SK-N-SH treated with all-trans-retinoic acid at 6 μM for 48 hours (cell line): ENCODE results near the gene CD276.

Source experiments
- ATAC-seq: fragments of 200-7000 bp; cut with Tn5 transposase; 3 replicates; pipeline ENCODE4 v1.9.1; 2020; ENCODE audit warnings: mild to moderate bottlenecking, moderate library complexity
- ARNTL ChIP-seq: fragments of 450-650 bp; formaldehyde crosslinking; IDR thresholded peaks from 2 replicates; pipeline ENCODE4 v1.5.0; 2020; ENCODE audit warnings: low read depth, mild to moderate bottlenecking, moderate library complexity, borderline replicate concordance
- BACH2 ChIP-seq: fragments of 250-450 bp; sonication (Bioruptor Pico); IDR thresholded peaks from 2 replicates; pipeline ENCODE4 v1.9.0; 2021; ENCODE audit warnings: mild to moderate bottlenecking, borderline replicate concordance
- CREB5 ChIP-seq: fragments of 250-450 bp; sonication (Bioruptor Pico); IDR thresholded peaks from 2 replicates; pipeline ENCODE4 v1.5.1; 2020; ENCODE audit warnings: low read depth, mild to moderate bottlenecking, moderate library complexity
- CSDC2 ChIP-seq: fragments of 250-450 bp; sonication (Bioruptor Pico); IDR thresholded peaks from 2 replicates; pipeline ENCODE4 v1.5.0; 2020; ENCODE audit warnings: mild to moderate bottlenecking, moderate library complexity
- CSRNP3 ChIP-seq: fragments of 250-450 bp; sonication (Bioruptor Pico); IDR thresholded peaks from 2 replicates; pipeline ENCODE4 v1.5.1; 2021; ENCODE audit warnings: mild to moderate bottlenecking, moderate library complexity
- ESRRG ChIP-seq: fragments of 250-450 bp; sonication (Bioruptor Pico); IDR thresholded peaks from 2 replicates; pipeline ENCODE4 v1.6.1; 2021; ENCODE audit warnings: mild to moderate bottlenecking
- GLIS3 ChIP-seq: fragments of 250-450 bp; sonication (Bioruptor Pico); IDR thresholded peaks from 2 replicates; pipeline ENCODE4 v1.5.0; 2020; ENCODE audit warnings: mild to moderate bottlenecking, moderate library complexity
- ISL1 ChIP-seq: fragments of 250-450 bp; sonication (Bioruptor Pico); IDR thresholded peaks from 2 replicates; pipeline ENCODE4 v2.1.2; 2022; ENCODE audit warnings: mild to moderate bottlenecking, moderate library complexity
- OSR1 ChIP-seq: fragments of 250-450 bp; sonication (Bioruptor Pico); IDR thresholded peaks from 2 replicates; pipeline ENCODE4 v1.8.0; 2022; ENCODE audit warnings: moderate library complexity, mild to moderate bottlenecking, inconsistent platforms
- PATZ1 ChIP-seq: fragments of 250-450 bp; sonication (Bioruptor Pico); IDR thresholded peaks from 2 replicates; pipeline ENCODE4 v1.8.0; 2020; ENCODE audit warnings: mild to moderate bottlenecking, moderate library complexity, borderline replicate concordance
- POU6F1 ChIP-seq: fragments of 250-450 bp; sonication (Bioruptor Pico); IDR thresholded peaks from 2 replicates; pipeline ENCODE4 v1.8.0; 2021; ENCODE audit warnings: low read depth, mild to moderate bottlenecking, moderate library complexity, borderline replicate concordance
- PPARA ChIP-seq: fragments of 250-450 bp; sonication (Bioruptor Pico); IDR thresholded peaks from 2 replicates; pipeline ENCODE4 v1.5.0; 2020; ENCODE audit warnings: mild to moderate bottlenecking, borderline replicate concordance
- RARB ChIP-seq: fragments of 250-450 bp; sonication (Bioruptor Pico); IDR thresholded peaks from 2 replicates; pipeline ENCODE4 v1.8.0; 2021; ENCODE audit warnings: mild to moderate bottlenecking, moderate library complexity
- SNAI2 ChIP-seq: fragments of 250-450 bp; sonication (Bioruptor Pico); IDR thresholded peaks from 2 replicates; pipeline ENCODE4 v1.5.0; 2020; ENCODE audit warnings: mild to moderate bottlenecking, moderate library complexity
- TCF4 ChIP-seq: fragments of 250-450 bp; sonication (Bioruptor Pico); IDR thresholded peaks from 2 replicates; pipeline ENCODE4 v1.8.0; 2021; ENCODE audit warnings: mild to moderate bottlenecking, moderate library complexity, borderline replicate concordance
- TOX ChIP-seq: fragments of 250-450 bp; sonication (Bioruptor Pico); IDR thresholded peaks from 2 replicates; pipeline ENCODE4 v1.8.0; 2021; ENCODE audit warnings: mild to moderate bottlenecking, moderate library complexity, borderline replicate concordance
- TSHZ2 ChIP-seq: fragments of 250-450 bp; sonication (Bioruptor Pico); IDR thresholded peaks from 2 replicates; pipeline ENCODE4 v1.5.0; 2020; ENCODE audit warnings: mild to moderate bottlenecking, moderate library complexity
- ZC3H10 ChIP-seq: fragments of 250-450 bp; sonication (Bioruptor Pico); IDR thresholded peaks from 2 replicates; pipeline ENCODE4 v1.5.1; 2021; ENCODE audit warnings: mild to moderate bottlenecking, moderate library complexity
- ZFP3 ChIP-seq: fragments of 250-450 bp; sonication (Bioruptor Pico); IDR thresholded peaks from 2 replicates; pipeline ENCODE4 v1.5.0; 2020; ENCODE audit warnings: mild to moderate bottlenecking, moderate library complexity
- ZFP30 ChIP-seq: fragments of 450-650 bp; formaldehyde crosslinking; IDR thresholded peaks from 2 replicates; pipeline ENCODE4 v1.5.0; 2022; ENCODE audit warnings: mild to moderate bottlenecking, moderate library complexity
- ZNF565 ChIP-seq: fragments of 450-650 bp; formaldehyde crosslinking; conservative IDR thresholded peaks from 2 replicates; pipeline ENCODE4 v1.5.0; 2020; ENCODE audit warnings: low read depth, mild to moderate bottlenecking, moderate library complexity
- ZNF70 ChIP-seq: fragments of 450-650 bp; formaldehyde crosslinking; IDR thresholded peaks from 2 replicates; pipeline ENCODE4 v1.5.0; 2020; ENCODE audit warnings: mild to moderate bottlenecking, moderate library complexity
- ZNF8 ChIP-seq: fragments of 450-650 bp; formaldehyde crosslinking; IDR thresholded peaks from 2 replicates; pipeline ENCODE4 v1.5.0; 2020; ENCODE audit warnings: mild to moderate bottlenecking, moderate library complexity

Gene CD276

GRCh38 chr15:73717802-73718201 lies 33.6 kb downstream of the CD276 start:
- no peak for ATAC-seq
- TF ChIP-seq TCF4 (CRISPR knock-in tag) (no peak), ESRRG (CRISPR knock-in tag) (no peak), ARNTL (CRISPR knock-in tag) (no peak), TOX (CRISPR knock-in tag) (no peak)
- TF ChIP-seq, all 23 proteins: peak for 0

- no peak for ATAC-seq
- TF ChIP-seq TSHZ2 (no peak), ZNF70 (peak; percentile 76)
- TF ChIP-seq, all 23 proteins: peak for 1
These were observed 34.5 kb downstream of the CD276 start for GRCh38 chr15:73718694-73719093.

GRCh38 chr15:73722425-73722824 lies 38.2 kb downstream of the CD276 start:
- no peak for ATAC-seq
- TF ChIP-seq ARNTL (CRISPR knock-in tag) (no peak), OSR1 (CRISPR knock-in tag) (no peak), RARB (CRISPR knock-in tag) (no peak), POU6F1 (CRISPR knock-in tag) (no peak), CSRNP3 (CRISPR knock-in tag) (no peak), ZNF70 (no peak), ZC3H10 (no peak), TOX (CRISPR knock-in tag) (no peak), ZNF565 (CRISPR knock-in tag) (no peak), ZFP30 (CRISPR knock-in tag) (no peak), ZFP3 (CRISPR knock-in tag) (no peak), GLIS3 (CRISPR knock-in tag) (no peak), ESRRG (CRISPR knock-in tag) (no peak), PPARA (no peak), ZNF8 (no peak), TCF4 (CRISPR knock-in tag) (no peak)

GRCh38 chr15:73723191-73723590 lies 39.0 kb downstream of the CD276 start:
- no peak for TF ChIP-seq ZFP30 (CRISPR knock-in tag)
- TF ChIP-seq ISL1 (CRISPR knock-in tag) = no peak
- no peak for TF ChIP-seq GLIS3 (CRISPR knock-in tag)
- no peak for TF ChIP-seq SNAI2 (CRISPR knock-in tag)
- TF ChIP-seq TOX (CRISPR knock-in tag) = no peak
- TF ChIP-seq ESRRG (CRISPR knock-in tag) = no peak
- TF ChIP-seq CSDC2 = no peak
- no peak for TF ChIP-seq BACH2
- no peak for TF ChIP-seq POU6F1 (CRISPR knock-in tag)
- no peak for TF ChIP-seq RARB (CRISPR knock-in tag)
- no peak for ATAC-seq

GRCh38 chr15:73724212-73724611 lies 40.0 kb downstream of the CD276 start:
- no peak for ATAC-seq
- TF ChIP-seq PATZ1 (CRISPR knock-in tag) = no peak
- TF ChIP-seq CREB5 = no peak
- TF ChIP-seq TCF4 (CRISPR knock-in tag) = no peak
- no peak for TF ChIP-seq POU6F1 (CRISPR knock-in tag)
- no peak for TF ChIP-seq BACH2
- TF ChIP-seq ZFP30 (CRISPR knock-in tag) = no peak
